Measurements from ENCODE around the gene ZNF536. TPM values are rescaled to one million over a fixed set of nuclear protein-coding genes. Genes with fewer than 3 reads are reported as not detected.

The ZNF536 gene
- not detected in 5 replicates for total RNA-seq (2022; extraction: Qiagen RNA extraction; ENCODE audit: low read depth)

GRCh38 chr19:30371960-30372824 lies at the start of gene ZNF536:
TSS of gene ZNF536 (plus strand) at chr19:30372384. CDS start at chr19:30443563, 71,179 bp downstream.

Measured in A549 treated with GW870086 at 1 μM for 4 hours (cell line).